ENCODE results near the gene CORT.

Gene CORT

GRCh38 chr1:10479296-10479695 is 29.5 kb downstream of the CORT start:
- DNase-seq, result no peak

- no peak for DNase-seq
Observed at GRCh38 chr1:10480614-10481013, 30.8 kb downstream of the CORT start.

GRCh38 chr1:10484521-10484920 is 34.7 kb downstream of the CORT start:
- DNase-seq, result no peak

GRCh38 chr1:10489291-10490055 is 39.6 kb downstream of the CORT start:
- DNase-seq, result no peak

GRCh38 chr1:10490286-10490970 is 40.6 kb downstream of the CORT start:
- no peak for DNase-seq

- no peak for DNase-seq
Observed at GRCh38 chr1:10494418-10494753, 44.6 kb downstream of the CORT start.

- DNase-seq, result no peak
Observed at GRCh38 chr1:10494754-10495474, 45.1 kb downstream of the CORT start.

- no peak for DNase-seq
Observed at GRCh38 chr1:10495475-10495817, 45.6 kb downstream of the CORT start.

GRCh38 chr1:10495952-10496351 is 46.1 kb downstream of the CORT start:
- DNase-seq, result no peak

- DNase-seq, result peak; percentile 37
Observed at GRCh38 chr1:10497109-10497508, 47.3 kb downstream of the CORT start.

GRCh38 chr1:10498231-10498630 is 48.4 kb downstream of the CORT start:
- DNase-seq, result no peak
